GM04504 (cell line): ENCODE data around the gene RPL26.
A peak's percentile ranks its signal among the peaks of the same experiment; 100 is the strongest.
"Not testable (repeated sequence)": the region's sequence is repeated elsewhere in the genome, so short reads cannot be mapped to it uniquely, and the experiment has no call there.

Source experiments
- DNase-seq: peaks from one replicate; pipeline ENCODE4 v3.0.0-alpha.2; 2012; ENCODE audit warnings: low read depth

Gene RPL26

DNA sequence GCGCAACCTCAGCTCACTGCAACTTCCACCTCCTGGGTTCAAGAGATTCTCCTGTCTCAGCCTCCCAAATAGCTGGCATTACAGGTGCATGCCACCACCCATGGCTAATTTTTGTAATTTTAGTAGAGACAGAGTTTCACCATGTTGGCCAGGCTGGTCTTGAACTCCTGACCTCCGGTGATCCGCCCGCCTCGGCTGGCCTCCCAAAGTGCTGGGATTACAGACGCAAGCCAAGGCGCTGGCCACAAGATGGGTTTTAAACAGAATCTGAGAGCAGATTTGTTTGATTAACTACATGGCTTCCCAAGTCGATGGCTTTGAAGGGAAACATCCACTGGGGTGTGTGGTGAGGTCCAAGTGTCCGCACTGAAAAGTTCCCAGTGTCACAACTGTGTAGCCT lies 11.5 kb upstream of the RPL26 start:
- DNase-seq = not testable (repeated sequence)

GRCh38 chr17:8393470-8394231 lies 10.7 kb upstream of the RPL26 start:
- DNase-seq = no peak

DNA sequence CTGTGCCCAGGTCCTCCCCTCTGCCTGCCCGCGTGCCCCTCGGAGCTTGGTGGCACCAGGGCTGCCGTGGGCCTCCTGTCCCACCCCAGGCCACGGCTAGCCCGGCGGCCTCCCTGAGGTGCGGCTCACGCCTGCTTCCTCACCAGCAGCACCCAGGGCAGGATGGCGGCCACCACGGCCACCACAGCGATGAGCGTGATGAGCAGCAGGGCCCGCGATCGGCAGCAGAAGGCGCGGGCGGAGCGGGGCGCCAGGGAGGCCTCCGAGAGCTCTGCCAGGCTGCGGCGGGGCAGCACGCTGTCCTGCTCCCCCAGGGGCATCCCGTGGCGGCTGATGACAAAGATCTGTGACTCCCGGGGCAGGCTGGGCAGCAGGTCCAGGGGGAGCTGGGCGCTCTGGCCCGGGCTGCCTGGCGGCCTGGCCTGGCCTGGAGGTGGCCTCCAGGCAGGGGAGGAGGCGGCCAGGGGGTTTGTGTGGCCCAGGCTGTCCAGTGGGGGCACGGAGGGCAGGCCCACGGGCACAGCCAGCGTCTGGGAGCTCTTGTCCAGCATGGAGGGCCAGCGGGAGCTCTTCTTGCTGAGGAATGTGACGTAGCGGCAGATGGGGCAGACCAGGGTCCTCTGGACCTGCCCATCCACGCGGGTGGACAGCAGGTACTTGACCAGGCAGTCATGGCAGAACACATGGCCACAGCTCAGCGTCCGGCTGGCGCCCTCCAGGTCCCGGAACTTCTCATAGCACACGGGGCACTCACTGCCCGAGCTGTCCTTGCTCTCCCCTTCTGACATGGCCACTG lies 9.9 kb upstream of the RPL26 start:
- no peak for DNase-seq

DNA sequence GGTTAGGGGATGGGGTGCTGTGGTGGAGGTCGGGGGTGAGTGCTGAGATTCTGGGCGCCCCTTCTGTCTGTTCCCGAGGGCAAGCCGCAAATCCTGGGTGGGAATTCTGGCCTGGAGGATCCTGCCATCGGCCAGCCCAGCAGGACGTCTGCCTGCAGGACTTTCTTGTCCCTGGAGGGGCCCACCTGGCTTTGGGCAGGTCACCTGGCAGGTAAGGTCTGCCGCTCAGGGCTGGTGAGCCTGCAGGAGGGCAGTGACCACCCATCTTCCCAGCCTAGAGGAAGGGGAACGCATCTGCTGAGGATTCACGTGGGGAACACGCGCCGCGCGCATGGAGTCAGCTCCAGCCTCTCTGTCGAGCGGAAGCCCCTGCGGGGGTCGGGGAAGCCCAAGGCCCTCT lies 9.3 kb upstream of the RPL26 start:
- no peak for DNase-seq

- no peak for DNase-seq
These were observed 8.7 kb upstream of the RPL26 start for GRCh38 chr17:8391711-8392110.

DNA sequence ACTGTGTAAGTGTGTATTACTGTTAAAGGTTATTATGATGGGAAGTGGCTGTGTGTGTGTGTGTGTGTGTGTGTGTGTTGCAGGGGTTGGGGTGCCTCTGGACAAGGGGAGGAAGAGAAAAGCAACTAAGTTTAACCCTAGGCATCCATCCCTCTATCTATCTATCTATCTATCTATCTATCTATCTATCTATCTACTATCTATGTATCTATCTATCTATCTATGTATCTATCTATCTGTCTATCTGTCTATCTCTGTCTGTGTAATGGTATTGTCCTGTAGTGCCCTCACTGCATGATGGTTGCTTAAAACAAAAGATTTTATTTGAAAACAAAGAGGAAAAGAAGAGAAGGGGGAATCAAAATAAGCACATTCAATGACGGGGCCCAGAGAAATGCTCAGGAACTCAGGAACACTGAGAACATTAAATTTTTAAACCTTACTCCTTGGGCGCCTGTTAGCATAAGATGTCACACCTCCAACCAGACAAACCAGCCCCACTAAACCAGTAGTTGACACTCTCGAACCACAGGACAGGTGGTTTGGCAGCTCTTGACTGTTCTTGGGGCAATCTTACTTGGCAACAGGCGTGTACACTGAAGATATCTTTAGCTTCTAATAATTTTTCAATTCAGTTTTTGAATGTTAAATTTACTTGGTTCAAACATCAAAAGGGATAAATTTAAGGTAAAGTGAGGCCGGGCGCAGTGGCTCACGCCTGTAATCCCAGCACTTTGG lies 5.1 kb upstream of the RPL26 start:
- DNase-seq = no peak

GRCh38 chr17:8386841-8387240 lies 3.8 kb upstream of the RPL26 start:
- no peak for DNase-seq

- DNase-seq = peak; percentile 77
These were observed 1.9 kb upstream of the RPL26 start for GRCh38 chr17:8384801-8385378.

DNA sequence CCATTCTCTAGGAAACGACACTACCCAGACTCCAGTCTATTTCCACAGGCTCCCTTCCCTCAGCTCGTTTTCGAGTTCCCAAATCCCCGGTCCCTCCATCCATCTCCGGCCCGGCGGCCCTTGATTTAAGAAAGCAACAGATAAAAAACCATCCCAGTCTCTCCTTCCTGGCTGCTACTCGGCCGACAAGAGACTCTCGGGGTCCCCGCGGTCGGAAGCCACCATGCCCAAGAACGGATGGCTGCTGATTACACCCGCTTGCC lies 182 bp downstream of the RPL26 start:
- DNase-seq = no peak

DNA sequence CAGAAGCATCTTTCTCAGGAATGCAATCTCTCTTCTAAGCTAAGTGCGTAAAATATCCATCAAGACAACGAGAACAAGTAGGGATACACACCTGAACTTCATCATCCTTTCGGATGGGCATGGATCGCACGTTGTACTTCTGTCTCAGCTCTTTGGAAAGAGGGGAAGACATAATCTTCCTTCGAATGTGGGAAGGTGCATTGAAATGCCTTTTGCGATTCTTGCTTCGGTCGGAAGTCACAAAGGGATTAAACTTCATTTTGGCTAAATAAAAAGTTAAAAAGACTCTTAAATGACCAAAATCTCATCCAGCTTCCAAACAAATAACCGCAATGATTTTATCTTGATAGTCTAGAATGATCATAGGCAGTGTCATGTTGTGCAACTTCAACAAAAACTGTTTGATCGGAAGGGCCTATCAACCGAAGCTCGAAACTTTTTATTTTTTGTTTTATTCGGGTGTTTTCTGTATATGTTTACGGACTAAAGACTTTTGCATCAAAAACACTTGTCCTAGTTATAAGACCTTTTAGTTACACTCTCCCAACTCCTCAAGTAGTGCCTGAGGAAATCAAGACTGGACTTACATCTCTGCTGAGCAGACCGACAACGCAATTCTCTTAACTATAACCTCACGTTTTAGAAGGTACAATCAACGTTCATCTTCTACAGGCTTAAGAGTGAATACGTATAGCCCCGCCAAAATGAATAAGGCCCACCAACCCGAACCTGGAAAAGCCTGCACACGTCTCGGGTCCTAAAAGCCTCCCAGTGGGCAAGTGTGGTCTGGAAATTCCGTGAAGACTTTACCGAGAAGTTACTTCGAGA lies 727 bp downstream of the RPL26 start:
- no peak for DNase-seq

GRCh38 chr17:8380049-8380448 lies 2.9 kb downstream of the RPL26 start:
- no peak for DNase-seq

GRCh38 chr17:8378117-8378516 lies 4.9 kb downstream of the RPL26 start:
- not testable (repeated sequence) for DNase-seq

GRCh38 chr17:8377422-8377821 lies 5.6 kb downstream of the RPL26 start:
- DNase-seq = no peak

DNA sequence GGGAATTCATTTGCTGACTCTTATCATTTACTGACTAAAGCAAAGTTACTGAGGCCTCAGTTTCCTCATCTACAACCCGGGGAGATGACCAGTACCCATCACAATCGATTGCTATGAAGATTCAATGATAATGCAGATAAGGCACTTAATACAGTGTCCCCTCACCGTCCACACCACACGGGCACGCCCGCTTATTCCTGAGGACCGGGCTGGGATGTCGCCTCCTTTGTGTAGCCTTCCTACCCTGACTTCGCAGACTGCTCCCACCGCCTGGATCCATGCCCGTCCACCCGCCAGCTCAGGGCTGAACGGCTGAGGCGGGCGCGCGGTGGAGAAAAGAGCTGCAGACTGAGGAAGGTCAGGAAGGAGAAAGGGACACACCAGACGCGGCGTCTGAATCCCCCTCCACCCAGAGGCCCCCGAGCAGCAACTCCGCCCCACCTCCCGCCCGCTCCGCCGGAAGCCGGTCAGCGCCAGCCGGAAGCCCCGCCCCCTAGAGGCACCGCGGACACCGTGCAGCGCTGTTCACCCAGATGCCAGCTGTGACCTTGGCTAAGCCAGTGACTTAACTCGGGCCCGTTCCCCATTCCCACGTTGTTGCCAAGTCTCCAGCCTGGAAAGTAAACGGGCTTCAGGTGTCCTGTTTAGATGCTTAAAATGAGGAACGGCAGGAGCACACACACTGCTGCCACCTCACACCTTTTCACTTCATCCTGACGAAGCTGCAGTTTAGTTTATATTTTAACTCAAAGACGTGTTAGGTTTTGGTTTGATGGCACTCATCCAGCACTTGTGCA lies 6.5 kb downstream of the RPL26 start, which contains the start of gene KRABD2:
Gene KRABD2 (minus strand): TSS at position 434 of the 797 bp plus-strand sequence.
- no peak for DNase-seq

GRCh38 chr17:8375738-8376259 lies 7.2 kb downstream of the RPL26 start:
- DNase-seq = no peak

DNA sequence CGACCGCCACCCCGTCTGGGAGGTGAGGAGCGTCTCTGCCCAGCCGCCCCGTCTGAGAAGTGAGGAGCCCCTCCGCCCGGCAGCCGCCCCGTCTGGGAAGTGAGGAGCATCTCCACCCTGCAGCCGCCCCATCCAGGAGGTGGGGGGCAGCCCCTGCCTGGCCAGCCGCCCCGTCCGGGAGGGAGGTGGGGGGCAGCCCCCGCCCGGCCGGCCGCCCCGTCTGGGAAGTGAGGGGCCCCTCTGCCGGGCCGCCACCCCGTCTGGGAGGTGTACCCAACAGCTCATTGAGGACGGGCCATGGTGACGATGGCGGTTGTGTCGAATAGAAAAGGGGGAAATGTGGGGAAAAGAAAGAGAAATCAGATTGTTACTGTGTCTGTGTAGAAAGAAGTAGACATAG lies 9.1 kb downstream of the RPL26 start:
- DNase-seq = not testable (repeated sequence)

DNA sequence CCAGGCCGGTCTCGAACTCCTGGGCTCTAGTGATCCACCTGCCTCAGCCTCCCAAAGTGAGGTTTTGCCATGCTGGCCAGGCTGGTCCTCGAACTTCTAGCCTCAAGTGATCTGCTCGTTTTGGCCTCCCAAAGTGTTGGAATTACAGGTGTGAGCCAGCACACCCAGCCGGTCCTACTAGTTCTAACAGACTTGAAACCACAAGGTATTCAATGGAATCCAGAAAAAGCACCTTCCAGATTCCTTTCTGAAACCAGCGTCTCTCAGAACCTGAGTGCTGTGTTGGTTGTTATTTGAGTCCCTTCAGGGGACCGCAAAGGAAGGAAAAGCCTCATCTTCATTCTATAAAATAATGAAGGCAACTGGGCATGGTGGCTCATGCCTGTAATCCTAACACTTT lies 10.6 kb downstream of the RPL26 start:
- no peak for DNase-seq

- DNase-seq = no peak
These were observed 11.2 kb downstream of the RPL26 start for GRCh38 chr17:8371786-8372185.

GRCh38 chr17:8369944-8370343 lies 13.0 kb downstream of the RPL26 start:
- DNase-seq = no peak

DNA sequence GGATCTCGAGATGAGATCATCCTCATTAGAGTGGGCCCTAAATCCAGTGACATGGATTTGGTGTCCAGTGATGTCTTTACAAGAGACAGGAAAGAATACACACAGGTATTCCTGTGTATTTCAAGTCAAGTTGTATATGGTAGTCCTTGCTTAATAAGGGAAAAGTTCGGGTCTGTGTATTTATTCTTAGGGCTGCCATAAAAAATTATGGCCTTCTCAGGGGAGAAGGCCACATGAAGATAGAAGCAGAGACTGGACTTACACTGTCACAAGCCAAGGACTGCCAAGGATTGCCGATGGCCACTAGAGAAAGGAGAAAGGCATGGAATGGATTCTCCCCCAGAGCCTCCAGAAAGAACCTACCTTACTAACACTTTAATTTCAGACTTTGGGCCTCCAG lies 14.8 kb downstream of the RPL26 start:
- no peak for DNase-seq

GRCh38 chr17:8366231-8366630 lies 16.8 kb downstream of the RPL26 start:
- no peak for DNase-seq
